ENCODE data around the gene DLX5.

DNA sequence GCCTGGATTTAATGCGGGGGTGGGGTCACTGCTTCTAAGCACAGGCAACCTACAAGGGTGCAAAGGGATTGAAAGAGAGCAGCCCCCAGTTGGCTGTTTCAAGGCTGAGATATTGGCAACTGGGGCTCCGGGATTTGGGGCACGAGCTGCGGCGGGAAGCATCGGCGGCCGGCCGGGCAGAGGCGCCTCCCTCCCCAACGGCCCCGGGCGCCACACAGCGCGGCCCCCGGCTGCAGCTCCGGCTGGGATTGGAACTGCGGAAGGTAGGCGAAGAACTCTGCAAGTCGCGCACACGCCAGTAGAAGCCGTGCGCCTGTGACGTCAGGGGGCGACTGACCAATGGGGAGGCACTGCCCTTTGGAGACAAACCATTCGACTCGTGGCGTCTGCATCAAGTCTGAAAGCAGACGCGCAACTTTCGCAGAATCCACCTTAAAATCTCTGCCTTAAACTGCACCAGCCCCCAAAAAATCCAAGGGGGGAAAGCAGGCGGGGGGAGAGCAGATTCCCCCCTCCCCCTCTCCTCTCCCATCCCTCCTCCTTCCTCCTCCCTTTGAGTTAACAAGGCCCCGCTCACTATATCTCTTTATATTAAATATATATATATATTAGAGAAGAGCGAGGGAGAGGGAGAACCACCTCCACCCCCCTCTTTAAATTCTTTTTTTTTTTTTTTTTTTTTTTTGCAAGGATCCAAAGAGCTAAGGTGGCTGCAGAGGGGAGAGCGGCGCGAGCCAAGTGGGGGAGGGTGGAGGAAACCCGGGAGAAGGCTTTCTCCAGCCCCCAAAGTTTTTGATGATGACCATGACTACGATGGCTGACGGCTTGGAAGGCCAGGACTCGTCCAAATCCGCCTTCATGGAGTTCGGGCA, 19.2 kb downstream of the DLX5 start, which contains the start of gene DLX6:
- TF ChIP-seq, protein P1, sequence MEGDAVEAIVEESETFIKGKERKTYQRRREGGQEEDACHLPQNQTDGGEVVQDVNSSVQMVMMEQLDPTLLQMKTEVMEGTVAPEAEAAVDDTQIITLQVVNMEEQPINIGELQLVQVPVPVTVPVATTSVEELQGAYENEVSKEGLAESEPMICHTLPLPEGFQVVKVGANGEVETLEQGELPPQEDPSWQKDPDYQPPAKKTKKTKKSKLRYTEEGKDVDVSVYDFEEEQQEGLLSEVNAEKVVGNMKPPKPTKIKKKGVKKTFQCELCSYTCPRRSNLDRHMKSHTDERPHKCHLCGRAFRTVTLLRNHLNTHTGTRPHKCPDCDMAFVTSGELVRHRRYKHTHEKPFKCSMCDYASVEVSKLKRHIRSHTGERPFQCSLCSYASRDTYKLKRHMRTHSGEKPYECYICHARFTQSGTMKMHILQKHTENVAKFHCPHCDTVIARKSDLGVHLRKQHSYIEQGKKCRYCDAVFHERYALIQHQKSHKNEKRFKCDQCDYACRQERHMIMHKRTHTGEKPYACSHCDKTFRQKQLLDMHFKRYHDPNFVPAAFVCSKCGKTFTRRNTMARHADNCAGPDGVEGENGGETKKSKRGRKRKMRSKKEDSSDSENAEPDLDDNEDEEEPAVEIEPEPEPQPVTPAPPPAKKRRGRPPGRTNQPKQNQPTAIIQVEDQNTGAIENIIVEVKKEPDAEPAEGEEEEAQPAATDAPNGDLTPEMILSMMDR (IDR thresholded peaks at IDR 0.05; ENCODE audit: extremely low read depth in 1 of 2, insufficient read depth in 1 of 2, low read depth in 1 of 2, low read length in 2 of 2) = no peak
- TF ChIP-seq POLR2A (IDR thresholded peaks at IDR 0.05; ENCODE audit: low read depth, low read length) = no peak
- no peak for TF ChIP-seq EZH2 (IDR thresholded peaks at IDR 0.05; ENCODE audit: borderline replicate concordance, low read depth, low read length, severe bottlenecking)
- no peak for TF ChIP-seq POLR2AphosphoS5 (IDR thresholded peaks at IDR 0.05; ENCODE audit: insufficient read depth, low read depth, low read length)
- TF ChIP-seq JUN (IDR thresholded peaks at IDR 0.05; ENCODE audit: borderline replicate concordance, insufficient read depth, insufficient read length, low read depth) = no peak
- no peak for TF ChIP-seq MYC (IDR thresholded peaks at IDR 0.05; ENCODE audit: low read depth, low read length)
- no peak for TF ChIP-seq FOS (IDR thresholded peaks at IDR 0.05; ENCODE audit: borderline replicate concordance, insufficient read depth, low read length)
- TF ChIP-seq, protein P2, sequence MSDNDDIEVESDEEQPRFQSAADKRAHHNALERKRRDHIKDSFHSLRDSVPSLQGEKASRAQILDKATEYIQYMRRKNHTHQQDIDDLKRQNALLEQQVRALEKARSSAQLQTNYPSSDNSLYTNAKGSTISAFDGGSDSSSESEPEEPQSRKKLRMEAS (IDR thresholded peaks at IDR 0.05; ENCODE audit: insufficient read depth, insufficient read length) = no peak

Data from endothelial cell of umbilical vein (primary cell).